GM19035 (cell line): ENCODE results near the gene SEC14L1.
"Not testable (repeated sequence)": the region's sequence is repeated elsewhere in the genome, so short reads cannot be mapped to it uniquely, and the experiment has no call there.

Experiments
- ATAC-seq: cut with Tn5 transposase; IDR thresholded peaks from one replicate; pipeline ENCODE4 v1.9.1; 2021; ENCODE audit not compliant: unreplicated experiment

The SEC14L1 gene

DNA sequence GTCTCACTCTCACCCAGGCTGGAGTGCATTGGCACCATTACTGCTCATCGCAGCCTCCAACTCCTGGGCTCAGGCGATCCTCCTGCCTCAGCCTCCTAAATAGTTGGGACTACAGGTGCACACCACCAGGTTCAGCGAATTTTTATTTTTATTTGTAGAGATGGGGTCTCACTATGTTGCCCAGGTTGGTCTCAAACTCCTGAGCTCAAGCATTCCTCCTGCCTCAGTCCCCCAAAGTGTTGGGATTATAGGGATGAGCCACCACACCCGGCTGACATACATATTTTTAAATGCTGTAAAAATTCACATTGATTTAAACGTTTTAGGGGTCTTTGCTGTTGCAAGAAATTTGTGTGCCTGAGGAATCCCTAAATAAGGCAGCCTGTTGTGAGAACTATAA is 24.8 kb upstream of the SEC14L1 start:
- ATAC-seq, result no peak

- ATAC-seq, result no peak
Observed at GRCh38 chr17:77116371-77116860, 24.4 kb upstream of the SEC14L1 start.

DNA sequence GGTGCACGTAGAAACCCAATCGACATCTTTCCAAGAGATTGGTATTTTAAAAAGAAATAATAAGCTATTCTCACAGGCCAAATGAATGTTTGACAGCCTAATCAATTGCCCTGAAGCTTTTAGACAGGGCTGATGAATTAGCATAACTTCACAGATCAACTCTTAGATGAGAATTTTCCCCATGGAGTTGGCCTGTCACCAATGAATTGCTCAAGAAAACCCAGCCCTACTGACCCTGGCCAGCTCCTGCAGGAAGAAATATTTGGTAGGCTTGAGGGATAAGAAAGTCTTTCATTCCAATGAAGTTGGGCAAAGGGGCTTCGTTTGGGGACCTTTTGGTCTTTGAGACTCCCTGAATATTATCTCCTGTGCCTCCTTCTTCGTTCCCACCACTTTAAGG is 23.4 kb upstream of the SEC14L1 start:
- ATAC-seq, result no peak

DNA sequence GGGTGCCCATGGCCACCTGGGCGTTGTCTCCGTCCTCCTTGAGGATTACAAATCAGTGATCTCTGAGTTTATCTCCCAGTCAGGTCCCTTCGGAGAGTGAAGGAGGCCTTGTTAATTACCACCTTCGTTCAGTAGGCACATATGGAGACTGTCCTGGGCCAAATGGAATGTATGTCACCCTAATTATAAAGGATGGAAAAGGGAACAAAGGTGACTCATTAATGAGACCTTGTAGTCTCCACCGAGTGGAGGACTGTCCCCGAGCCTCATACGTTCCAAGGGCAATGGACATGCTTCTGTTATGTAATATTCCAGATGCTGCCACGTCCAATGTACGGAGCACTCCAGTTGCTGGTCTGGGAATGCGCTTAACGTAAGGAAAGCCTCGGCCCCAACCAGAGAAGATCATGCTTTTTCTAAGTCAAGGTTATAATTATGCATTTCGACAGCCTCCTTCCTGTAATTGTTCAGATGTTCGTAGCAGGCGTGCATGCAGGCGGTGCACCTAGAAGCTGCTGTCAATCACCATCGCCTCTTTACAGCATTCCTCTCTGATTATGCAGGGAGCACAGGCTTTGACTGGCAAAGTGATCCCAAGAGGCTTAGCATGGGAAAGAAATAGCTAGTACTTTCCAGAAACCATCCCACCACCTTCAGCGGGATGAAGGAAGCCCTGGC is 22.4 kb upstream of the SEC14L1 start:
- no peak for ATAC-seq

- no peak for ATAC-seq
Observed at GRCh38 chr17:77119668-77120301, 21.0 kb upstream of the SEC14L1 start.

DNA sequence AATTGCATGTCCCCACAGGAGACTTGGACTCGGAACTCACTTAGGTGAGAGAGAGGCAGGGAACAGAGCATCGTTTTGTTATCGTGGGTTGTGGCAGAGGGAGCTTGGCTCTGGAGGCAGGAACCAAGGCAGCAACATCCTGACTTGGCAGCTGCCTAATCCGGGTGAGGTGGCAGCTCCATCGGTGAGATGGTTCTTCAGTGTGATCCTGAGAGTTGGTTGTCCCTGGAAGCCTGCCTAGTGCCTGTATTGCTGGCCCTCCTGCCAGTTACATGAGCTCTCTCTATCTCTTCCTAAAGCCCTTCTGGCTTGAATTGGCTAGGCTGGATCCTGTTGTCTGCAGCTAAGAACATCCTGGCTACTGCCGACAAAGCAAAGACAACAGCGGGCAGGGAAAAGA is 19.9 kb upstream of the SEC14L1 start:
- no peak for ATAC-seq

GRCh38 chr17:77124192-77124889 is 16.4 kb upstream of the SEC14L1 start:
- no peak for ATAC-seq

GRCh38 chr17:77125432-77125901 is 15.3 kb upstream of the SEC14L1 start:
- ATAC-seq, result no peak

DNA sequence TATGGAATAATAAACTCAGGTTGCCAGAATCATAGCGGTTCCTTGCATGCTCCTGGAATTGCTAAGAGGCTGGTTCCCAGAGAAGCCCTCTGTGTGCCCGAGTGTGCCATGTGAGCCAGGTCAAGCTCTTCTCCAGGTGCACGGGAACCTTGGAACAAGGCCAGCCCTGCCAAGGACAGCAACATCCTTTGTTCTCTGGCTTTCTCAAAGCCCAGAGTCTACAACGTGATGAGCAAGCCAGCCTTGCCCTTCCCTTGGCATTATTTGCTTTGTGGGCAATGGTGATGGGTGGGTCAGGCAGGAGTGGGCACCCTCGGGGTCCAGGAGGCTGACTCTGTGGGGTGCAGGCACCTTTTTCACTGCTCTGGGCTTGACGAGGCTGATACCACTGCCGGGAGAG is 14.2 kb upstream of the SEC14L1 start:
- ATAC-seq, result no peak

- no peak for ATAC-seq
Observed at GRCh38 chr17:77127735-77128361, 12.9 kb upstream of the SEC14L1 start.

GRCh38 chr17:77128896-77129567 is 11.7 kb upstream of the SEC14L1 start:
- ATAC-seq, result no peak

GRCh38 chr17:77129568-77130301 is 11.0 kb upstream of the SEC14L1 start:
- no peak for ATAC-seq

DNA sequence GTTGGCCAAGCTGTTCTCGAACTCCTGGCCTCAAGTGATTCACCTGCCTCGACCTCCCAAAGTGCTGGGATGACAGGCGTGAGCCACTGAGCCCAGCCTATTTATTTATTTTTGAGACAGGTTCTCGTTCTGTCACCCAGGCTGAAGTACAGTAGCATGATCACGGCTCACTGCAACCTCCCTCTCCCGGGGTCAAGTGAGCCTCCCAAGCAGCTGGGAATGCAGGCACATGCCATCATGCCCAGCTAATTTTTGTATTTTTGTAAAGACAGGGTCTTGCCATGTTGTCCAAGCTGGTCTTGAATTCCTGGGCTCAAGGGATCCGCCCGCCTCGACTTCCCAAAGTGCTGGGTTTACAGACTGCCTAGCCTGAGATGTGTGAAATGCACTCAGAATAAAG is 10.2 kb upstream of the SEC14L1 start:
- no peak for ATAC-seq

DNA sequence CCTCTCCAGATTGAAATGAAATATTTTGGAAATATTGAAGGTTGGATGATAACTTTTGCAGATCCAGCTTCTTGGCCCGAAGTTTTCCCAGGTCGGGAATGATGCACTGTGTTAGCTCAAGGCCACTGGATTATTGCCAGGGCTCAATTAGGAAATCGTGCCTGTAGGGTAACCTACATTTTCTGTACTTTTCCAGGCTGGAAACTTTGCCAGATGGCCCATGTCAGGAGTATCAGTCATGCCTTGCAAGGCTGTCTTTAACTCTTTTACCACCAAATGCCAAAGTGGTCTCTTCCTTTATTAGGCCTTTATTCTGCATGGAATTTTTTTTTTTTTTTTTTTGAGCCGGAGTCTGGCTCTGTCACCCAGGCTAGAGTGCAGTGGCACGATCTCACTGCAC is 8.9 kb upstream of the SEC14L1 start:
- ATAC-seq, result no peak

GRCh38 chr17:77132411-77133086 is 8.2 kb upstream of the SEC14L1 start:
- no peak for ATAC-seq

- no peak for ATAC-seq
Observed at GRCh38 chr17:77133087-77133638, 7.6 kb upstream of the SEC14L1 start.

DNA sequence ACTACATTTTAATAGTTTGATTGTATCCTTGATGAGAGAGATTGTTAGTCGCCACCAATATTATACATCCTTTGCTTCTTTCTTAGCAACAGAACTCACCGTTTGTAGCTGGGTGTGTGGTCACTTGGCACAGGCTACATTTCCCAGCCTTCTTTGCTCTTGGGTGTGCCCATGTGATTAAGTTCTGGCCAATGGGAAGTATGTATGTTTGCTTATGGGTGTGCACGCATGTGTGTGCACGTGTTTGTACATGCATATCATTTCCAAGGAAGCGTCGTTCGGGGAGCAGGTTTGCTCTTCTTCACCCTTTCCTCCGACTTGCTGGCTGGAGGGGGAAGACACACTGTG is 4.4 kb upstream of the SEC14L1 start:
- ATAC-seq, result no peak

DNA sequence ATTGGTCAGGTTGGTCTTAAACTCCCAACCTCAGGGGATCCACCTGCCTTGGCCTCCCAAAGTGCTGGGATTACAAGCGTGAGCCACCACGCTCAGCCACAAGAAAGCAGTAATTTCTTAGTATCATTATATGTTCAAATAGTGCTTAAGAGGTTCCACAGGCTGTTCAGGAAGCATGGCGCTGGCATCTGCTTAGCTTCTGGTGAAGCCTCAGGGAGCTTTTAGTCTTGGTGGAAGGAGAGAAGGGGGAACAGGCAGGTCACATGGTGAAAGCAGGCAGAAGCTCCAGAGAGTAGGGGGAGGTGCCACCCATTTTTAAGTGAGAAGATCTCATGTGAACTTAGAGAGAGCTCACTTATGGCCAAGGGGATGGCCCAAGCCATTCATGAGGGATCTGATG is 3.7 kb upstream of the SEC14L1 start:
- ATAC-seq, result no peak

- ATAC-seq, result not testable (repeated sequence)
Observed at GRCh38 chr17:77137886-77138285, 2.9 kb upstream of the SEC14L1 start.
